Lower leg skin (tissue), 4 donors: ENCODE results near the gene SYP. TPM values are rescaled to one million over a fixed set of nuclear protein-coding genes. Genes with fewer than 3 reads are reported as not detected.
A peak's percentile ranks its signal among the peaks of the same experiment; 100 is the strongest.

ENCODE experiments used
- DNase-seq, 2 donors: peaks; one replicate each; pipeline ENCODE4 v3.0.0-alpha.2; 2019; ENCODE audit warnings: low spot score in 2 of 2
- H3K4me3 ChIP-seq: fragments of 200-600 bp; sonication (generic); 2 replicates; pipeline ENCODE4 v1.5.1; 2017; ENCODE audit warnings: mild to moderate bottlenecking, low read depth; ENCODE audit not compliant: poor library complexity, severe bottlenecking
- POLR2A ChIP-seq, 2 donors: fragments of 450-650 bp; IDR thresholded peaks; one replicate each; pipeline ENCODE4 v1.6.1; 2016 to 2017; ENCODE audit warnings: antibody characterized with exemption in 2 of 2, mild to moderate bottlenecking in 1 of 2, moderate library complexity in 1 of 2
- WGBS, 2 donors: methylation state at CpG; one replicate each; pipeline ENCODE4 v1.1.5; 2018; 5-methylcytosine and 5-hydroxymethylcytosine counted together
- intact Hi-C: fragments of 100-400 bp; cut with DNase I; formaldehyde crosslinking; loops from one replicate; pipeline ENCODE4 v1.15.0; 2023; ENCODE audit warnings: low total_unique reads
- total RNA-seq, 4 donors: library from RNA; depleted of rRNA; stranded (reverse); fragments of >200 nt; gene quantifications; one replicate each; pipeline ENCODE4 v1.1.0, GENCODE V29; 2016
- TF ChIP-seq, protein P1 (sequence below), 3 donors: fragments of 450-650 bp; IDR thresholded peaks; one replicate each; pipeline ENCODE4 v1.5.1; 2016; ENCODE audit warnings: antibody characterized with exemption in 3 of 3, mild to moderate bottlenecking in 3 of 3, moderate library complexity in 2 of 3

SYP gene
- total RNA-seq, 4 donors from 2014 or later = 0.88 to 4.8 (median 1.7) TPM

DNA sequence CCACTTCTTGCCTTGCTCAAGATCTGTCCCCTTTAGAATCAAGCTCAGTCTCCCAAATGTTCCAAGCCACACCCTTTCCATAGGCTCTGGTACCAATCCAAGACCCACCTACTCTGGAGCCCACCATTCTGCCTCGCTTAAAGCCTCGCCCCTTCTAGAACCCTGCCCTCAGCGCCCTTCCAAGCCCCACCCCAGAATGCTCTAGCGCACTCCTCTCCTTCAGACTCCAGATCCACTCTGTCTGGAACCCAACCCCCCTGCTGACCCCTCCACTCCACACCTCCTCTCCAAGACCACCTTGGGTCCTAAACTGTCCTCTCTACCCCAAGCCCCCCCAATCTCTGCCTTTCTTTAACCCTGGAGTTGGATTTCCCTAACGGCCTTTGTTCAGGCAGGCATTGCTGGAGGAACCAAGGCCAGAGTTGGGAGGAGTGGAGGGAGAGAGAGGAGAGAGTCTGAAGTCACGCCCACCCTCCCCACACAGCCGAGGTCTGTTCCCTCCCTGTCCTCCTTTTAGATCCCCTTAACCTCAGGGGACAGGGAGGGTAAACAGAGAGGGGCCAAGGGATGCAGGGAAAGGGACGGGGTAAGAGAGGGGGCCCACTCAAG is 11.4 kb downstream of the SYP start:
- WGBS, 2 donors = 49 to 59% methylated on average over 8 of the region's 8 CpGs
- intact Hi-C loops = no loop called here
- DNase-seq = no peak
- no peak overlapping the region for H3K4me3 ChIP-seq
- TF ChIP-seq, protein P1, sequence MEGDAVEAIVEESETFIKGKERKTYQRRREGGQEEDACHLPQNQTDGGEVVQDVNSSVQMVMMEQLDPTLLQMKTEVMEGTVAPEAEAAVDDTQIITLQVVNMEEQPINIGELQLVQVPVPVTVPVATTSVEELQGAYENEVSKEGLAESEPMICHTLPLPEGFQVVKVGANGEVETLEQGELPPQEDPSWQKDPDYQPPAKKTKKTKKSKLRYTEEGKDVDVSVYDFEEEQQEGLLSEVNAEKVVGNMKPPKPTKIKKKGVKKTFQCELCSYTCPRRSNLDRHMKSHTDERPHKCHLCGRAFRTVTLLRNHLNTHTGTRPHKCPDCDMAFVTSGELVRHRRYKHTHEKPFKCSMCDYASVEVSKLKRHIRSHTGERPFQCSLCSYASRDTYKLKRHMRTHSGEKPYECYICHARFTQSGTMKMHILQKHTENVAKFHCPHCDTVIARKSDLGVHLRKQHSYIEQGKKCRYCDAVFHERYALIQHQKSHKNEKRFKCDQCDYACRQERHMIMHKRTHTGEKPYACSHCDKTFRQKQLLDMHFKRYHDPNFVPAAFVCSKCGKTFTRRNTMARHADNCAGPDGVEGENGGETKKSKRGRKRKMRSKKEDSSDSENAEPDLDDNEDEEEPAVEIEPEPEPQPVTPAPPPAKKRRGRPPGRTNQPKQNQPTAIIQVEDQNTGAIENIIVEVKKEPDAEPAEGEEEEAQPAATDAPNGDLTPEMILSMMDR (IDR thresholded peaks at IDR 0.05) = no peak
- no peak for TF ChIP-seq POLR2A (IDR thresholded peaks at IDR 0.05)

- H3K4me3 ChIP-seq = no peak overlapping the region
- DNase-seq = no peak
- TF ChIP-seq, protein P1 (IDR thresholded peaks at IDR 0.05) = no peak
- TF ChIP-seq POLR2A (IDR thresholded peaks at IDR 0.05) = no peak
- intact Hi-C loops = no loop called here
- 48 to 69% methylated on average over 10 of the region's 10 CpGs for WGBS, 2 donors
Observed at GRCh38 chrX:49187526-49187925, 12.5 kb downstream of the SYP start.

DNA sequence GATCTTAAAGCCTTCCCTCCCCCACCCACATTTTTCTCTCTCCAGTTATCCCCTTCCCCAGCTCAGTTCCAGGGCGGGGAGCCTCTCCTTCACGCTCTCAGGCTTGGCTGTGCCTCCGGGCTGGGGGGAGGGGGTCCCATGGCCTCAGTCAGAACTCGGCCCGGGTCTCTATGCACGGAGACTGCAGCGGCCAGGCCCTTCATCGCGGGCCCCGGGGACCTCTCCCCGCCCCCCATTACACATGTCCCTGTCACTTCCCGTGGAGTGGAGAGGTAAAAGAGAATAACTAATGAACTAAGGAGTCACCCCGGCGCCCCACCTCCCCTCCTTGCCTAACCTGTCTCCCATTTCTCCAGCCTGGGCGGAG is 13.0 kb downstream of the SYP start:
- intact Hi-C loops = no loop called here
- H3K4me3 ChIP-seq = no peak overlapping the region
- TF ChIP-seq POLR2A (IDR thresholded peaks at IDR 0.05) = no peak
- TF ChIP-seq, protein P1 (IDR thresholded peaks at IDR 0.05) = no peak
- no peak for DNase-seq
- WGBS, 2 donors = 30 to 45% methylated on average over 13 to 15 of the region's 15 CpGs

DNA sequence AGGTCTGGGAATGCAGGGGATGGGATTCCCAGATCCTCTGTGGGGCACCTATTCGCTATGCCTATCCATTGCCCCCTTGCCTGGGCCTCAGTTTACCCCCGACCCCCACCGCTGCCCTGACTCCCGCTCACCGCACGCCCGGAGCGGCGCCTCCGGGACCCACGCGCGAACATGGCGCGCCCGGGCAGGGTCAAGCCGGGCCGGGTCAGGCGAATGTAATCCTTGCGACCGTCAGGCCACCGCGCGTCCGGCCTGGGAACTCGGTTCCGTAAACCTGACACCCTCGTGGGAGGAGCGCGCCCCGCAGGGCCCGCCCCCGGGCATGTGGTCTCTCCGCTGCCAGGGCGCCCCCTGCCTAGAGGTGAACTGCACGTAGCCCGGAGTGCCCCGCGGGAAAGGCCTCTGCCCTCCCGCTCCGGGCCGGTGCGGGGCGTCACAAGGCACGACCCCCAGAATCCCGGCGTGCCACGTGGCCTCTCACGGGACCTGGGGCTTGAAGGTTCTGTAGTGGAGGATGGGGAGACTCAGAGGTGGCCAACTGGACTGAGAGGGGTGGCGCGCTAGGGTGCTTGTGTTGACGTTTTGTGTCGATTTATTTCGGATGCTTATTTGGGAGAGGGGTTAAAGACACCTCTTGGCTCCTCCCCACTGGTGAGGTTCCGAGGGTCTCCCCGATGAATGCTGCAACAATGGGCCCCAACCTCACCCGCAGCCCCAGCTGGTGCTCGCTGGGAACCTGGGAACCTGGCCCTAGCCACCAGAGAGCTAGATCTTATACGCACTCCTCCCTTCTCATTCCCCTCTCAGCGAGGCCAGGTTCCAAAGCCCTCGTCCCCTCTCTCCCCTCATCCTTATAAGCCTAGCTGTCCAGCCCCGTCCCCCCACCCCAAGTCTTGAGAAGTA is 13.6 kb downstream of the SYP start, which contains the start of gene PRICKLE3:
PRICKLE3 (minus strand) TSS at position 249 of the 903 bp plus-strand sequence; CDS start at position 173, 76 bp downstream.
- 18 to 44% methylated on average over 11 to 52 of the region's 62 CpGs for WGBS, 2 donors
- no peak for TF ChIP-seq POLR2A (IDR thresholded peaks at IDR 0.05)
- TF ChIP-seq, protein P1 (IDR thresholded peaks at IDR 0.05) = no peak
- peak; percentile 69 to 95 for DNase-seq
- intact Hi-C loops = no loop called here
- peak within 1 kb of the TSS; percentile 38 for H3K4me3 ChIP-seq

GRCh38 chrX:49184294-49185281 is 15.4 kb downstream of the SYP start:
- H3K4me3 ChIP-seq = no peak overlapping the region
- 2 to 37% methylated on average over 27 to 46 of the region's 46 CpGs for WGBS, 2 donors
- DNase-seq = peak; percentile 91 to 98
- intact Hi-C loops = no loop called here
- no peak for TF ChIP-seq POLR2A (IDR thresholded peaks at IDR 0.05)
- TF ChIP-seq, protein P1 (IDR thresholded peaks at IDR 0.05) = no peak
